IMR-90 (cell line): ENCODE data around the gene GPX4. TPM values are rescaled to one million over a fixed set of nuclear protein-coding genes. Genes with fewer than 3 reads are reported as not detected.

Experiments
- ATAC-seq: fragments of 200-7000 bp; cut with Tn5 transposase; 2 replicates; pipeline ENCODE4 v1.9.1; 2020; ENCODE audit warnings: low read depth, mild to moderate bottlenecking, moderate library complexity
- BruUV-seq: library from RNA; stranded (reverse); fragments of 400-500 nt; replicated peaks from 2 replicates; lab custom pipeline; 2021; lab: Mats Ljungman, UMichigan
- CTCF ChIA-PET: fragments of 300-600 bp; formaldehyde crosslinking; extraction: SDS; loops from one replicate; lab custom pipeline; 2021; ENCODE audit warnings: antibody characterized with exemption; lab: Yijun Ruan, JAX
- POLR2A ChIA-PET: fragments of 300-600 bp; sonication (Branson Sonifier 250); formaldehyde crosslinking; loops from one replicate; lab custom pipeline; 2022; ENCODE audit warnings: antibody characterized with exemption; ENCODE audit not compliant: unreplicated experiment; lab: Charles Lee
- DNase-seq: peaks from one replicate; pipeline ENCODE4 v3.0.0; 2013
- H2AFZ ChIP-seq: replicated peaks from 2 replicates; pipeline ENCODE3; 2013; ENCODE audit warnings: low read length, mild to moderate bottlenecking; ENCODE audit not compliant: poor library complexity
- H2AK5ac ChIP-seq: 2 replicates; pipeline ENCODE4 v1.6.1; 2013; ENCODE audit warnings: low read depth, low read length, inconsistent platforms
- H2AK9ac ChIP-seq: replicated peaks from 2 replicates; pipeline ENCODE3; 2013; ENCODE audit warnings: mild to moderate bottlenecking, low read depth, low read length, moderate library complexity; ENCODE audit not compliant: poor library complexity
- H2BK120ac ChIP-seq: 2 replicates; pipeline ENCODE4 v1.6.1; 2013; ENCODE audit warnings: low read depth, low read length, inconsistent platforms
- H2BK15ac ChIP-seq: 3 replicates; pipeline ENCODE4 v1.6.1; 2013; ENCODE audit warnings: low read depth, low read length, inconsistent platforms
- H2BK20ac ChIP-seq: 2 replicates; pipeline ENCODE4 v1.6.1; 2013; ENCODE audit warnings: low read depth, mild to moderate bottlenecking, inconsistent platforms, low read length, moderate library complexity
- H2BK5ac ChIP-seq: 2 replicates; pipeline ENCODE4 v1.6.1; 2013; ENCODE audit warnings: mild to moderate bottlenecking, low read depth, low read length, inconsistent platforms; ENCODE audit not compliant: poor library complexity, severe bottlenecking
- H3K14ac ChIP-seq: replicated peaks from 2 replicates; pipeline ENCODE4 v1.6.1; 2013; ENCODE audit warnings: low read depth, low read length, inconsistent platforms
- H3K18ac ChIP-seq: 2 replicates; pipeline ENCODE4 v1.6.1; 2013; ENCODE audit warnings: low read depth, low read length, control low read depth
- H3K23ac ChIP-seq: 2 replicates; pipeline ENCODE4 v1.6.1; 2013; ENCODE audit warnings: low read depth, low read length, inconsistent platforms
- H3K27ac ChIP-seq: 2 replicates; pipeline ENCODE4 v1.5.1; 2013; ENCODE audit warnings: mild to moderate bottlenecking, control low read depth, low read length; ENCODE audit not compliant: insufficient read depth
- H3K27me3 ChIP-seq: 2 replicates; pipeline ENCODE4 v1.6.1; 2013; ENCODE audit warnings: low read length; ENCODE audit not compliant: control insufficient read depth, insufficient read depth
- H3K36me3 ChIP-seq: 2 replicates; pipeline ENCODE4 v1.6.1; 2013; ENCODE audit warnings: low read length, mixed read lengths; ENCODE audit not compliant: control insufficient read depth, insufficient read depth
- H3K4ac ChIP-seq: 2 replicates; pipeline ENCODE4 v1.6.1; 2013; ENCODE audit warnings: low read depth, low read length, inconsistent platforms
- H3K4me1 ChIP-seq: 2 replicates; pipeline ENCODE4 v1.6.1; 2013; ENCODE audit warnings: low read length, mixed read lengths; ENCODE audit not compliant: control insufficient read depth, insufficient read depth
- H3K4me2 ChIP-seq: 2 replicates; pipeline ENCODE4 v1.6.1; 2013; ENCODE audit warnings: low read depth, mild to moderate bottlenecking, control low read depth, low read length, moderate library complexity
- H3K4me3 ChIP-seq: 2 replicates; pipeline ENCODE4 v1.5.1; 2013; ENCODE audit warnings: low read depth, mild to moderate bottlenecking, control low read depth, low read length, moderate library complexity; ENCODE audit not compliant: insufficient read depth
- H3K56ac ChIP-seq: 2 replicates; pipeline ENCODE4 v1.6.1; 2013; ENCODE audit warnings: low read length, inconsistent platforms; ENCODE audit not compliant: insufficient read depth; ENCODE audit errors: extremely low read depth
- H3K79me1 ChIP-seq, 2 experiments: 2 replicates each; pipeline ENCODE4 v1.6.1; 2013; ENCODE audit warnings: low read length in 2 of 2, inconsistent platforms in 1 of 2, low read depth in 1 of 2
- H3K9ac ChIP-seq: 2 replicates; pipeline ENCODE4 v1.6.1; 2013; ENCODE audit warnings: low read depth, low read length, control low read depth
- H3K9me1 ChIP-seq: 2 replicates; pipeline ENCODE4 v1.6.1; 2013; ENCODE audit warnings: low read length, inconsistent platforms; ENCODE audit not compliant: insufficient read depth
- H3K9me3 ChIP-seq: 2 replicates; pipeline ENCODE4 v1.6.1; 2013; ENCODE audit warnings: low read length; ENCODE audit not compliant: control insufficient read depth, insufficient read depth
- H4K20me1 ChIP-seq: 2 replicates; pipeline ENCODE4 v1.6.1; 2013; ENCODE audit warnings: low read length, inconsistent platforms; ENCODE audit not compliant: insufficient read depth
- H4K5ac ChIP-seq: 2 replicates; pipeline ENCODE4 v1.6.1; 2013; ENCODE audit warnings: mild to moderate bottlenecking, low read depth, low read length, control low read depth
- H4K8ac ChIP-seq, 2 experiments: 2 replicates each; pipeline ENCODE4 v1.6.1; 2013; ENCODE audit warnings: low read depth in 2 of 2, low read length in 2 of 2, control low read depth in 1 of 2, inconsistent platforms in 1 of 2
- H4K91ac ChIP-seq: 2 replicates; pipeline ENCODE4 v1.6.1; 2013; ENCODE audit warnings: low read depth, low read length, inconsistent platforms; ENCODE audit not compliant: insufficient read depth
- CEBPB ChIP-seq: IDR thresholded peaks from 2 replicates; pipeline ENCODE4 v1.6.1; 2012; ENCODE audit warnings: low read depth, low read length, improper control_type of control experiment
- CHD1 ChIP-seq: IDR thresholded peaks from 2 replicates; pipeline ENCODE4 v1.6.1; 2012; ENCODE audit warnings: low read depth, low read length, improper control_type of control experiment
- CTCF ChIP-seq: conservative IDR thresholded peaks from 2 replicates; pipeline ENCODE4 v1.5.1; 2012; ENCODE audit warnings: mild to moderate bottlenecking, low read depth, low read length, improper control_type of control experiment
- FOS ChIP-seq: fragments of 150-350 bp; IDR thresholded peaks from 2 replicates; pipeline ENCODE4 v1.6.1; 2016; ENCODE audit warnings: low read depth, low read length
- MAFK ChIP-seq: IDR thresholded peaks from 2 replicates; pipeline ENCODE4 v1.6.1; 2012; ENCODE audit warnings: low read depth, low read length, improper control_type of control experiment
- MXI1 ChIP-seq: IDR thresholded peaks from 2 replicates; pipeline ENCODE4 v1.6.1; 2012; ENCODE audit warnings: low read depth, mild to moderate bottlenecking, low read length, moderate library complexity, borderline replicate concordance
- RAD21 ChIP-seq: IDR thresholded peaks from 2 replicates; pipeline ENCODE4 v1.6.1; 2012; ENCODE audit warnings: low read length, improper control_type of control experiment
- RCOR1 ChIP-seq: IDR thresholded peaks from 2 replicates; pipeline ENCODE4 v1.6.1; 2012; ENCODE audit warnings: mild to moderate bottlenecking, low read length, improper control_type of control experiment; ENCODE audit not compliant: insufficient replicate concordance
- USF2 ChIP-seq: fragments of 150-350 bp; IDR thresholded peaks from 2 replicates; pipeline ENCODE4 v1.6.1; 2017; ENCODE audit warnings: mild to moderate bottlenecking, antibody characterized with exemption, low read length, low read depth
- WGBS, 2 experiments: methylation state at CpG; one replicate each; pipeline versions ENCODE4 v1.1.5 to v1.1.7; 2013; ENCODE audit warnings: missing lambda C conversion rate in 2 of 2; ENCODE audit not compliant: insufficient read length in 1 of 2; ENCODE audit errors: extremely low coverage in 2 of 2; 5-methylcytosine and 5-hydroxymethylcytosine counted together
- dilution Hi-C: fragments of 300-500 bp; cut with HindIII; formaldehyde crosslinking; loops from one replicate; pipeline ENCODE4 v1.14.3; 2018; ENCODE audit warnings: low sequenced_read_pairs; ENCODE audit not compliant: unreplicated experiment
- in situ Hi-C: fragments of 300-500 bp; cut with MboI; formaldehyde crosslinking; loops from 3 replicates; pipeline ENCODE4 v1.14.3; 2019; ENCODE audit warnings: low sequenced_read_pairs, inconsistent platforms, mixed read lengths
- intact Hi-C: fragments of 100-400 bp; cut with micrococcal nuclease; formaldehyde crosslinking; loops from 2 replicates; pipeline ENCODE4 v1.10.0; 2022
- polyA plus RNA-seq, 3 experiments: library from polyadenylated mRNA; depleted of rRNA; stranded (reverse); fragments of >200 nt; gene quantifications; 2 replicates each; pipeline ENCODE4 v1.2.3, GENCODE V29; 2012; ENCODE audit warnings: low replicate concordance in 1 of 3
- total RNA-seq: library from RNA; depleted of rRNA; stranded (reverse); fragments of >200 nt; gene quantifications from 2 replicates; pipeline ENCODE4 v1.2.3, GENCODE V29; 2012

Gene GPX4
- total and polyA plus RNA-seq, 2 of the 4 experiments (the other 2 are of a cell fraction), result 357 to 1,083 TPM

- no peak for DNase-seq
- Histone ChIP-seq H3K56ac (peak overlapping the region; percentile 66), H4K20me1 (peaks cover 19% of the 10 kb centered on the region), H3K9me1 (peaks cover 13% of the 10 kb centered on the region), H2BK120ac (no peak overlapping the region), H2BK5ac (peak overlapping the region; percentile 20), H4K91ac (no peak overlapping the region), H4K8ac (no peak overlapping the region), H4K5ac (no peak overlapping the region), H2AK5ac (peak overlapping the region; percentile 95), H3K4me3 (peak overlapping the region; percentile 97), H3K36me3 (peaks cover 19% of the 10 kb centered on the region; the same call in 1 of the 2 replicates), H3K18ac (no peak overlapping the region), H3K23ac (peak overlapping the region; percentile 87), H3K4me2 (peak overlapping the region; percentile 78), H3K4ac (peak overlapping the region; percentile 61), H3K14ac (peak overlapping the region; percentile 84), H3K27ac (peak overlapping the region; percentile 57), H3K9me3 (no peaks in the 10 kb centered on the region), H2BK20ac (no peak overlapping the region), H2AFZ (peak overlapping the region; percentile 51), H2BK15ac (no peak overlapping the region), H3K9ac (peak overlapping the region; percentile 95), H3K4me1 (peaks cover 12% of the 10 kb centered on the region), H3K27me3 (no peaks in the 10 kb centered on the region), H3K79me1 (peaks cover 3 to 35% of the 10 kb centered on the region in 2 experiments; a peak in 2 of 4 replicates), H2AK9ac (peak overlapping the region; percentile 96)
- intact Hi-C loops, result loop anchor here (2.0 kb wide), 1 partner anchor 54 kb away; the partner anchor contains the start of gene ABCA7
- dilution Hi-C loops, result no loop called here
- CTCF ChIA-PET, result no interaction called here
- no TSS peak for BruUV-seq
- no peak; the same call in 1 of the 2 replicates for ATAC-seq
- in situ Hi-C loops, result no loop called here
- no peak for TF ChIP-seq CHD1
- TF ChIP-seq MAFK, result no peak
- no peak for TF ChIP-seq RCOR1
- TF ChIP-seq FOS, result no peak
- no peak for TF ChIP-seq CTCF
- no peak for TF ChIP-seq CEBPB
- no peak for TF ChIP-seq RAD21
- TF ChIP-seq MXI1, result no peak
- TF ChIP-seq USF2, result no peak
- POLR2A ChIA-PET, result no interaction called here
- 0% methylated on average over 7 of the region's 19 CpGs; no CpG with 5 or more reads in 1 of the 2 experiments for WGBS, 2 experiments
These were observed 9.2 kb upstream of the GPX4 start for GRCh38 chr19:1094655-1094977.
